MCF 10A (cell line): ENCODE results near the gene KIF2A. TPM values are rescaled to one million over a fixed set of nuclear protein-coding genes. Genes with fewer than 3 reads are reported as not detected.

Experiments used
- BruUV-seq: library from RNA; stranded (reverse); fragments of 400-500 nt; replicated peaks from 2 replicates; lab custom pipeline; 2021; lab: Mats Ljungman, UMichigan
- CTCF ChIA-PET: fragments of 300-600 bp; sonication (Branson Sonifier 250); formaldehyde crosslinking; extraction: SDS; loops from one replicate; lab custom pipeline; 2021; ENCODE audit warnings: antibody characterized with exemption, inconsistent platforms; lab: Yijun Ruan, JAX
- POLR2A ChIA-PET: fragments of 300-600, 350-650 bp; sonication (Branson Sonifier 250); formaldehyde crosslinking; extraction: SDS; loops from one replicate; lab custom pipeline; 2020; ENCODE audit warnings: antibody characterized with exemption, inconsistent platforms; lab: Yijun Ruan, JAX
- DNase-seq: peaks from one replicate; pipeline ENCODE4 v3.0.0-alpha.2; 2018; ENCODE audit not compliant: unreplicated experiment
- H3K27ac Mint-ChIP-seq: one replicate; pipeline ENCODE4 v1.8.0; 2022; ENCODE audit warnings: mild to moderate bottlenecking, low read depth, mixed read lengths; ENCODE audit not compliant: unreplicated experiment
- H3K27me3 Mint-ChIP-seq: one replicate; pipeline ENCODE4 v1.8.0; 2022; ENCODE audit warnings: mixed read lengths; ENCODE audit not compliant: insufficient read depth, unreplicated experiment
- H3K36me3 Mint-ChIP-seq: one replicate; pipeline ENCODE4 v1.8.0; 2022; ENCODE audit warnings: mild to moderate bottlenecking, moderate library complexity, mixed read lengths; ENCODE audit not compliant: insufficient read depth, unreplicated experiment
- H3K4me1 Mint-ChIP-seq: one replicate; pipeline ENCODE4 v1.8.0; 2022; ENCODE audit warnings: mixed read lengths; ENCODE audit not compliant: insufficient read depth, unreplicated experiment
- H3K4me3 Mint-ChIP-seq: one replicate; pipeline ENCODE4 v1.8.0; 2022; ENCODE audit warnings: mild to moderate bottlenecking, moderate library complexity, mixed read lengths; ENCODE audit not compliant: unreplicated experiment
- H3K9me3 Mint-ChIP-seq: one replicate; pipeline ENCODE4 v1.8.0; 2022; ENCODE audit warnings: mixed read lengths; ENCODE audit not compliant: unreplicated experiment
- intact Hi-C: fragments of 100-400 bp; cut with micrococcal nuclease; formaldehyde crosslinking; loops from 2 replicates; pipeline ENCODE4 v1.14.1; 2022
- total RNA-seq: library from RNA; stranded (reverse); gene quantifications from 2 replicates; pipeline ENCODE4 v1.2.3, GENCODE V29; 2022
- TF ChIP-seq, protein P1 (sequence below): fragments of 200-600 bp; IDR thresholded peaks from one replicate; pipeline ENCODE4 v1.8.0; 2022; ENCODE audit warnings: antibody characterized with exemption, mild to moderate bottlenecking; ENCODE audit not compliant: unreplicated experiment

Gene KIF2A
- total RNA-seq, 1 experiment from 2014 or later: 61.0 TPM

DNA sequence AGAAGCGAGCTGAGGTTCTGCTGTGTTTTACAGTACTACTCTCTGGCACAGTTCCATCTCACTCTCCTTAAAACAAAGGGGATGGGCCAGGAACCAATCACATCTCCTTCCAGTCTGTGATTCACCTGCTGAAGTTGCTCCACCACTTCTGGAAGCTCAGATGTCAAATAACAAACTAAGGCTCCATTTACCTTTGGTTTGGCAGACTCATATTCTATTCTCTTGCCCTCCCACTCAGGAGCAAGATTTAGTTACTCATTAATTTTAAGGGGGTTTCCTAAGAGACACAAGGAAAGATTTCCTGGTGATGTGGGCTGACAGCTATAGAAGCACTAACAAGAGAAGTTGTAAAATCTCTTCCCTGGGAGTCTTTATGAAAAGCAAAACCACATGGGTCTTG is 37.8 kb upstream of the KIF2A start:
- TF ChIP-seq, protein P1, sequence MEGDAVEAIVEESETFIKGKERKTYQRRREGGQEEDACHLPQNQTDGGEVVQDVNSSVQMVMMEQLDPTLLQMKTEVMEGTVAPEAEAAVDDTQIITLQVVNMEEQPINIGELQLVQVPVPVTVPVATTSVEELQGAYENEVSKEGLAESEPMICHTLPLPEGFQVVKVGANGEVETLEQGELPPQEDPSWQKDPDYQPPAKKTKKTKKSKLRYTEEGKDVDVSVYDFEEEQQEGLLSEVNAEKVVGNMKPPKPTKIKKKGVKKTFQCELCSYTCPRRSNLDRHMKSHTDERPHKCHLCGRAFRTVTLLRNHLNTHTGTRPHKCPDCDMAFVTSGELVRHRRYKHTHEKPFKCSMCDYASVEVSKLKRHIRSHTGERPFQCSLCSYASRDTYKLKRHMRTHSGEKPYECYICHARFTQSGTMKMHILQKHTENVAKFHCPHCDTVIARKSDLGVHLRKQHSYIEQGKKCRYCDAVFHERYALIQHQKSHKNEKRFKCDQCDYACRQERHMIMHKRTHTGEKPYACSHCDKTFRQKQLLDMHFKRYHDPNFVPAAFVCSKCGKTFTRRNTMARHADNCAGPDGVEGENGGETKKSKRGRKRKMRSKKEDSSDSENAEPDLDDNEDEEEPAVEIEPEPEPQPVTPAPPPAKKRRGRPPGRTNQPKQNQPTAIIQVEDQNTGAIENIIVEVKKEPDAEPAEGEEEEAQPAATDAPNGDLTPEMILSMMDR: no peak
- H3K27me3 Mint-ChIP-seq: no peaks in the 10 kb centered on the region
- peak; percentile 94 for DNase-seq
- H3K4me3 Mint-ChIP-seq: no peak overlapping the region
- ChIA-PET CTCF (interaction anchor here (0.6 to 1.3 kb wide), 6 partner anchors 13 to 864 kb away, joined by 3 to 4 read pairs (median 3); no protein-coding TSS in a partner anchor), POLR2A (interaction anchor here (0.7 to 1.5 kb wide), 8 partner anchors 9 to 144 kb away, joined by 3 to 6 read pairs (median 4); partner anchors contain the start of genes DIMT1 and IPO11)
- H3K4me1 Mint-ChIP-seq: peaks cover 14% of the 10 kb centered on the region
- no peak overlapping the region for H3K27ac Mint-ChIP-seq
- H3K36me3 Mint-ChIP-seq: no peaks in the 10 kb centered on the region
- no peaks in the 10 kb centered on the region for H3K9me3 Mint-ChIP-seq
- no TSS peak for BruUV-seq
- intact Hi-C loops: no loop called here

DNA sequence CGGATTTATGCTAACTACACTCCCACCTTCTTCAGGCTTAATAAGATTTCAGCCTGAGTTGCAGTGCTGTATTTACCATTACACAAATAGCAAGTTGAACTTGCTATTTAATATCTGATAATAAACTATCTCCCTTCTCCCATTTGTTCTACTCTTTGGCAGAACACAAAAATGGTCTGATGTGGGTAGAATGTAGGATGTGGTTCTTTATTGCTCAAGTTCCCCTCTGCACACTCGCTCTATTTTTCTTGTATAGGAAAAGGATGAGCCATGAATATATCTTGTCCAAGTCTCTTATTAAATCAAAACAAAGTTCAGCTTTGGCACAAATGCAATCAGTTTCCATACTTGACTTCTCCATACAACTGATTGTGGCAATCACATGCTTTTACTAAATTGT is 37.2 kb upstream of the KIF2A start:
- intact Hi-C loops: no loop called here
- POLR2A ChIA-PET: interaction anchor here (0.7 to 1.5 kb wide), 7 partner anchors 10 to 134 kb away, joined by 3 to 6 read pairs (median 4); partner anchors contain the start of gene DIMT1

DNA sequence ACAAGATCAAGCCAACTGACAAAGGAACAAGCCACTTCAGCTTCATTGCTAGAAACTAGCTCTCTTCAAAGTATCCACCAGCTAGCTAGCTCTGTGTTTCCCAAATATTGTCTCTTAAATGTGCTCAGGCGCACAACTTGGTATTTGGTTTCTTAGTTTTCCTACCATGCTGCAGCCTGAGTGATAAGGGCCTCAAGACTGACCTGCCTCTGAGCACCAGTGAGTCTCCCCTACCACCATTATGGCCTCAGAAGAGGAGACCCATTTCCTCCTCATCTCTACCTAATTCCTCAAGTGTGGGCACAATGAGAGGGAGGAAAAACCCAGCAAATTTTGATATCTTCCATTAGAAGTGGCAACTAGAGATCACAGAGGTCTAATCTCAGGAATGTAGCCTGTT is 34.6 kb upstream of the KIF2A start:
- TF ChIP-seq, protein P1: no peak
- Mint-ChIP-seq H3K27me3 (no peaks in the 10 kb centered on the region), H3K4me1 (peaks cover 14% of the 10 kb centered on the region), H3K9me3 (no peaks in the 10 kb centered on the region), H3K4me3 (no peak overlapping the region), H3K27ac (no peak overlapping the region), H3K36me3 (no peaks in the 10 kb centered on the region)
- ChIA-PET CTCF (no interaction called here), POLR2A (interaction anchor here (0.6 to 0.9 kb wide), 2 partner anchors 12 to 35 kb away, joined by 3 to 5 read pairs; partner anchors contain the start of gene KIF2A)
- BruUV-seq: no TSS peak
- intact Hi-C loops: no loop called here
- no peak for DNase-seq

More for the DNA sequence above, 37.2 kb upstream of the KIF2A start:
- TF ChIP-seq, protein P1: no peak
- no peak for DNase-seq
- Mint-ChIP-seq H3K36me3 (no peaks in the 10 kb centered on the region), H3K4me1 (peaks cover 14% of the 10 kb centered on the region), H3K27ac (no peak overlapping the region), H3K4me3 (no peak overlapping the region), H3K27me3 (no peaks in the 10 kb centered on the region), H3K9me3 (no peaks in the 10 kb centered on the region)
- CTCF ChIA-PET: interaction anchor here (0.6 kb wide), 1 partner anchor 610 kb away, joined by 3 read pairs; no protein-coding TSS in a partner anchor
- no TSS peak for BruUV-seq

DNA sequence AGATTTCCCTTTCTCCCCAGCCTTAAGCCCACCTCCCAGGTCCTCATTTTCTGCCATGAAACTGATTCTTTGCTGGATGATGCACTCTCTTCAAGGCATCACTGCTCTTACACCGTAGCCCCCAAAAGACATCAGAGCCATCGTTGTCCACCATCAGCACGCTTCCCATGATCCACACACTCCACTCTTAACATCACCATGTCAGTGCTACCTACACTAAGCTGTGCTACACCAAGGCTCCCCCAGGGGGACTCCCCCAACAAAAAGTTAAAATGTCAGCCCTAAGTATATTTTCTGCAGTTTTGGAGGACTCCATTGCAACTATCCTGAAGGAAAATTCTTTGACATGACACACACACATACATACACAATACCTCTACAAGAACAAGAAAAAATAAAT is 34.1 kb upstream of the KIF2A start:
- no peaks in the 10 kb centered on the region for H3K27me3 Mint-ChIP-seq
- no peaks in the 10 kb centered on the region for H3K36me3 Mint-ChIP-seq
- DNase-seq: no peak
- H3K4me1 Mint-ChIP-seq: peaks cover 15% of the 10 kb centered on the region
- no peak overlapping the region for H3K27ac Mint-ChIP-seq
- intact Hi-C loops: no loop called here
- TF ChIP-seq, protein P1: no peak
- BruUV-seq: no TSS peak
- no peaks in the 10 kb centered on the region for H3K9me3 Mint-ChIP-seq
- POLR2A ChIA-PET: interaction anchor here (0.6 to 0.9 kb wide), 2 partner anchors 12 to 34 kb away, joined by 3 to 5 read pairs; partner anchors contain the start of gene KIF2A
- no peak overlapping the region for H3K4me3 Mint-ChIP-seq
- CTCF ChIA-PET: no interaction called here
